MM.1S (cell line): ENCODE data around the gene FAM216A.
"Not testable (repeated sequence)": the region's sequence is repeated elsewhere in the genome, so short reads cannot be mapped to it uniquely, and the experiment has no call there.

Experiments
- CTCF ChIP-seq: fragments of 300-600 bp; sonication (generic); IDR thresholded peaks from 2 replicates; pipeline ENCODE4 v1.5.1; 2016; ENCODE audit warnings: antibody characterized with exemption, low read length, mixed read lengths
- EZH2 ChIP-seq: fragments of 300-600 bp; sonication (generic); optimal IDR thresholded peaks from 2 replicates; pipeline ENCODE3; 2017; ENCODE audit warnings: low read depth, mild to moderate bottlenecking, antibody characterized with exemption, low read length, mixed read lengths
- EZH2phosphoT487 ChIP-seq: fragments of 300-600 bp; sonication (generic); IDR thresholded peaks from 2 replicates; pipeline ENCODE4 v1.6.1; 2018; ENCODE audit warnings: antibody characterized with exemption, low read length

- not testable (repeated sequence) for TF ChIP-seq CTCF, EZH2, EZH2phosphoT487
Measured at GRCh38 chr12:110461189-110461588, 7.5 kb upstream of the FAM216A start.
